Measurements from ENCODE around the gene KIF1B. TPM values are rescaled to one million over a fixed set of nuclear protein-coding genes. Genes with fewer than 3 reads are reported as not detected.

Gene KIF1B
- total and polyA plus RNA-seq, 9 of the 15 experiments (the other 6 are each of a cell fraction or from before 2014, with no cell fraction given), result 2.8 to 19.8 (median 11.9) TPM

DNA sequence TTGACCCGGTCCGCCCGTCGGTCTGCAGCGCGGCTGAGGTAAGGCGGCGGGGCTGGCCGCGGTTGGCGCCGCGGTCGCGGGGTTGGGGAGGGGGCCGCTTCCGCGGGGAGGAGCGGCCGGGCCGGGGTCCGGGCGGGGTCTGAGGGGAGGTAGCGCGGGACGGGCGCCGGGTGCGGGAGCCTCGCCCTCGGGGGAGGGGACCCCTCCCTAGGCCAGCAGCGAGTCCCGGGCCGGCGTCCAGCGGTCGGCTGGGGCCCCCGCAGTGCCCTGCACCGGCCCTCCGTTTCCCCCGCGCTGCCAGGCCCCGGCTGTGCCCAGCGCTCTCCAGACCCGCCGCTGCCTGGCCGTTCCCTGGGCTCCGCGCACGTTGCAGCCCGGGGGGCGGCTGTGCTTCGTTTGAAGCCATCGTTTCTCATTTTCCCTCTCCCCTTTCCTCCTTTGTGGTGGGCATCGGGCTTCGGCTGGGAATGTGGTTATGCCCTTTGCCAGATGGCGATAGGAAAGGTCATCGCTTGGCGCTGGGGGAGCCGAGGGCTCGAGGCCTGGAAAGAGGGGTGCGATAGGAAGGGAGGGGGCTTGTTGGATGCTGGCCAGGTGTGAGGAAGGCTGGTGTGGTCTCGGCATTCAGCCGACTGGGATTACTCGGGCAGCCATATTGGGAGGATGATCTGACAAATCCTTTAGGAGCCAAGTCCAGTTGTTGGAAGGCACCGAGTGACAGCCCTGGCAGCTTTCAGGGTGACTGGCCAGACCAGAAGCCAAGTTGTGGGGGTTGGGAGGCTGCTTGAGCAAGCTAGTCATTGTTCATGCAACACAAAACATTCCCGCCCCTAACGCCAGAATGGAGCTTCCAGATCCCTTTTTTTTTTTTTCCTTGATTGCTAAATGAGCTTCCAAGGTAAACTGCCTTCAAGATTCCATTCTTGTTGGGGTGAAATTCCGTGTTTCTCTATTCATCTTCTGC, 753 bp downstream of the KIF1B start (continued):
- TF ChIP-seq, protein P1, sequence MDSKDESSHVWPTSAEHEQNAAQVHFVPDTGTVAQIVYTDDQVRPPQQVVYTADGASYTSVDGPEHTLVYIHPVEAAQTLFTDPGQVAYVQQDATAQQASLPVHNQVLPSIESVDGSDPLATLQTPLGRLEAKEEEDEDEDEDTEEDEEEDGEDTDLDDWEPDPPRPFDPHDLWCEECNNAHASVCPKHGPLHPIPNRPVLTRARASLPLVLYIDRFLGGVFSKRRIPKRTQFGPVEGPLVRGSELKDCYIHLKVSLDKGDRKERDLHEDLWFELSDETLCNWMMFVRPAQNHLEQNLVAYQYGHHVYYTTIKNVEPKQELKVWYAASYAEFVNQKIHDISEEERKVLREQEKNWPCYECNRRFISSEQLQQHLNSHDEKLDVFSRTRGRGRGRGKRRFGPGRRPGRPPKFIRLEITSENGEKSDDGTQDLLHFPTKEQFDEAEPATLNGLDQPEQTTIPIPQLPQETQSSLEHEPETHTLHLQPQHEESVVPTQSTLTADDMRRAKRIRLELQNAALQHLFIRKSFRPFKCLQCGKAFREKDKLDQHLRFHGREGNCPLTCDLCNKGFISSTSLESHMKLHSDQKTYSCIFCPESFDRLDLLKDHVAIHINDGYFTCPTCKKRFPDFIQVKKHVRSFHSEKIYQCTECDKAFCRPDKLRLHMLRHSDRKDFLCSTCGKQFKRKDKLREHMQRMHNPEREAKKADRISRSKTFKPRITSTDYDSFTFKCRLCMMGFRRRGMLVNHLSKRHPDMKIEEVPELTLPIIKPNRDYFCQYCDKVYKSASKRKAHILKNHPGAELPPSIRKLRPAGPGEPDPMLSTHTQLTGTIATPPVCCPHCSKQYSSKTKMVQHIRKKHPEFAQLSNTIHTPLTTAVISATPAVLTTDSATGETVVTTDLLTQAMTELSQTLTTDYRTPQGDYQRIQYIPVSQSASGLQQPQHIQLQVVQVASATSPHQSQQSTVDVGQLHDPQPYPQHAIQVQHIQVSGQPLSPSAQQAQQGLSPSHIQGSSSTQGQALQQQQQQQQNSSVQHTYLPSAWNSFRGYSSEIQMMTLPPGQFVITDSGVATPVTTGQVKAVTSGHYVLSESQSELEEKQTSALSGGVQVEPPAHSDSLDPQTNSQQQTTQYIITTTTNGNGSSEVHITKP (IDR thresholded peaks at IDR 0.05; ENCODE audit: partially characterized antibody), result no peak
- TF ChIP-seq, protein P2, sequence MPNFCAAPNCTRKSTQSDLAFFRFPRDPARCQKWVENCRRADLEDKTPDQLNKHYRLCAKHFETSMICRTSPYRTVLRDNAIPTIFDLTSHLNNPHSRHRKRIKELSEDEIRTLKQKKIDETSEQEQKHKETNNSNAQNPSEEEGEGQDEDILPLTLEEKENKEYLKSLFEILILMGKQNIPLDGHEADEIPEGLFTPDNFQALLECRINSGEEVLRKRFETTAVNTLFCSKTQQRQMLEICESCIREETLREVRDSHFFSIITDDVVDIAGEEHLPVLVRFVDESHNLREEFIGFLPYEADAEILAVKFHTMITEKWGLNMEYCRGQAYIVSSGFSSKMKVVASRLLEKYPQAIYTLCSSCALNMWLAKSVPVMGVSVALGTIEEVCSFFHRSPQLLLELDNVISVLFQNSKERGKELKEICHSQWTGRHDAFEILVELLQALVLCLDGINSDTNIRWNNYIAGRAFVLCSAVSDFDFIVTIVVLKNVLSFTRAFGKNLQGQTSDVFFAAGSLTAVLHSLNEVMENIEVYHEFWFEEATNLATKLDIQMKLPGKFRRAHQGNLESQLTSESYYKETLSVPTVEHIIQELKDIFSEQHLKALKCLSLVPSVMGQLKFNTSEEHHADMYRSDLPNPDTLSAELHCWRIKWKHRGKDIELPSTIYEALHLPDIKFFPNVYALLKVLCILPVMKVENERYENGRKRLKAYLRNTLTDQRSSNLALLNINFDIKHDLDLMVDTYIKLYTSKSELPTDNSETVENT (CRISPR knock-in tag; IDR thresholded peaks at IDR 0.05), result no peak; the same call in 1 of the 2 replicates
- TF ChIP-seq AFF1 (IDR thresholded peaks at IDR 0.05; ENCODE audit: low read depth in 1 of 2, partially characterized antibody in 2 of 2), result no peak
- TF ChIP-seq MAFK (IDR thresholded peaks at IDR 0.05; ENCODE audit: low read length), result no peak
- peak; percentile 19; the same call in 1 of the 2 replicates for TF ChIP-seq TOE1 (IDR thresholded peaks at IDR 0.05; ENCODE audit: borderline replicate concordance)
- TF ChIP-seq TOE1 (CRISPR knock-in tag; IDR thresholded peaks at IDR 0.05; ENCODE audit: borderline replicate concordance, low read depth), result no peak
- no peak for TF ChIP-seq ARHGAP35 (IDR thresholded peaks at IDR 0.05; ENCODE audit: partially characterized antibody)
- no peak for TF ChIP-seq KDM1A (IDR thresholded peaks at IDR 0.05)
- TF ChIP-seq USF2 (CRISPR knock-in tag; IDR thresholded peaks at IDR 0.05), result no peak
- no peak for TF ChIP-seq PTRF (tag; IDR thresholded peaks at IDR 0.05)
- no peak for TF ChIP-seq ZNF75A (CRISPR knock-in tag; IDR thresholded peaks at IDR 0.05)
- TF ChIP-seq ZNF444 (CRISPR knock-in tag; IDR thresholded peaks at IDR 0.05), result no peak
- TF ChIP-seq C11orf30 (IDR thresholded peaks at IDR 0.05; ENCODE audit: low read depth), result no peak
- TF ChIP-seq, protein P3, sequence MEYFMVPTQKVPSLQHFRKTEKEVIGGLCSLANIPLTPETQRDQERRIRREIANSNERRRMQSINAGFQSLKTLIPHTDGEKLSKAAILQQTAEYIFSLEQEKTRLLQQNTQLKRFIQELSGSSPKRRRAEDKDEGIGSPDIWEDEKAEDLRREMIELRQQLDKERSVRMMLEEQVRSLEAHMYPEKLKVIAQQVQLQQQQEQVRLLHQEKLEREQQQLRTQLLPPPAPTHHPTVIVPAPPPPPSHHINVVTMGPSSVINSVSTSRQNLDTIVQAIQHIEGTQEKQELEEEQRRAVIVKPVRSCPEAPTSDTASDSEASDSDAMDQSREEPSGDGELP (CRISPR knock-in tag; IDR thresholded peaks at IDR 0.05; ENCODE audit: borderline replicate concordance), result no peak
